EH (cell line): ENCODE results near the gene CDC5L.
"Not testable (repeated sequence)": the region's sequence is repeated elsewhere in the genome, so short reads cannot be mapped to it uniquely, and the experiment has no call there.

ENCODE experiments used
- DNase-seq: peaks from one replicate; pipeline ENCODE4 v3.0.0-alpha.2; 2015; ENCODE audit warnings: low read depth

The CDC5L gene

DNA sequence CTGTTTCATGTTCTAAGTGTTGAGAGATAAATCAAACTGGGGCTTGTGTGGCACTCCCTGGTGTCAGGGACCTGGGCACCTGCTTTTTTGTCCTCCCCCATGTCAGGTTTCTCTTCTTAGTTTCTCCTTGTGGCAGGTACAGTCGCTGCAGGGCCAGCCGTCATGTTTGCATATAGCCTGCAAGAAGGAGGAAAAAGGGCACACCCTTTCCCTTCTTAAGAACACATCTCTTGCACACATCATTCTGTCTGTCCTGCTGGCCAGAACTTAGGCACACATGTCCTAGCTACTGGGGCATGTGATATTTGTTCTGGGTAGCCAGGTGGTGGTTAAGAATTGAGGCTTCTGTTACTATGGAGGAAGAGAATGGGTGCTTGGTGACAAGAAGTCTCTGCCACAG is 27.9 kb downstream of the CDC5L start:
- no peak for DNase-seq

DNA sequence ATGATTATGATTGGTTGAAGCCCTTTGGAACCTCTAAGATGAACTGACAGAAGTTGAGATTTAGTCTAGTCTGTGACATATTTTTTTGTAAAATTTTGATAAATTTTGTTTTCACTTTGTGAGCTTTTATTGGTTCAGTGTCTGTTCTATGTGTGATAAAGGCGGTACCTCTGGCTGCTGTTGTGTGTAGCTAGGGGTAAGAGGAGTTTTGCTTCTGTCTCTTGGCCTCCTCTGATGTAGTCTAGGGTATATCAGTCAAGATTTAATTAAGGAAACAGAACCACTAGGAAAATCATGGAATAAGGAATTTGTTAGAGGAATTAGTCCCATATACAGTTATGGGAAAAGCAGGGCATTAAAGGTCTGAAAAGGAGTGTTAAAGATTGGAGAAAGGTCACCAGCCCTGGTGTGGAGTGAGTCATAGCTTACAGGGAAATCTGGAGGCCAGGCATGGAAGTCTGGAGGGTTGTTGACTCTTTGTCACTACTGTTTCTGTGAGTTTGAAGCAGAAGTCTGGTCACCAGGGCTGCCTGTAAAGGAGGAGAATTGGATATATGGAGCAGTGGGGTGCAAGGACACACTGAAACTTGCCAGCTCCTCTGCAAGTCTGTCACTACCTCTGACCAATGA is 28.5 kb downstream of the CDC5L start:
- DNase-seq = peak; percentile 71

DNA sequence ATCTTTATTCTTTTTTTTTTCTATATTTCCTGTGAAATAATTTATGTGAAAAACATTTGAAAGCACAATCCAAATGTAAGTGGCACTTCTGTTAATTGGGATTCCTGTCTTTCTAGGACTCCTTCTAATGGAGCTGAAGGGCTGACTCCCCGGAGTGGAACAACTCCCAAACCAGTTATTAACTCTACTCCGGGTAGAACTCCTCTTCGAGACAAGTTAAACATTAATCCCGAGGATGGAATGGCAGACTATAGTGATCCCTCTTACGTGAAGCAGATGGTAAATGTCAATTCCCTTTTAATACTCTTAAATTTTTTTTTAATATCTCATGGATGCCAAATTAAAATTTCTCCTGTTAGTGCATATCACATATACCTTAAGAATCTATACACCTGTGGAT is 35.0 kb downstream of the CDC5L start:
- no peak for DNase-seq

DNA sequence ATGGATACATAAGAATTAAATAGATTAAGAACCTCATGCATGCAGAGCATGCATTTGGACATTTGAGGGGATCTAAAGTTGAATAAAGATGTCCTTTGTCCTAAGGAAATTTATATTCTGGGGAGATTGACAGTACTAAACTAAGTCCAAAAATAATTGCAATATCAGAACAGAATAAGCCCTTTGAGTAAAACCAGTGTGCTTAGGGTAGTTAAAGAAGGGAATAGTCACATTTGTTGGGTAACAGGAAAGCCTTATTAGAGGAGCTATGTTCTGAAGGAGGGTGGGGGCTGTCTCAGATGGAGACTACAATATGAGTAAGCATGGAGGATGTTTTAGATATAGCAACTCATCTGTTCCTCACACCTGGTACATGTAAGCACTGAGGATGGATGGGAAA is 35.8 kb downstream of the CDC5L start:
- DNase-seq = no peak

DNA sequence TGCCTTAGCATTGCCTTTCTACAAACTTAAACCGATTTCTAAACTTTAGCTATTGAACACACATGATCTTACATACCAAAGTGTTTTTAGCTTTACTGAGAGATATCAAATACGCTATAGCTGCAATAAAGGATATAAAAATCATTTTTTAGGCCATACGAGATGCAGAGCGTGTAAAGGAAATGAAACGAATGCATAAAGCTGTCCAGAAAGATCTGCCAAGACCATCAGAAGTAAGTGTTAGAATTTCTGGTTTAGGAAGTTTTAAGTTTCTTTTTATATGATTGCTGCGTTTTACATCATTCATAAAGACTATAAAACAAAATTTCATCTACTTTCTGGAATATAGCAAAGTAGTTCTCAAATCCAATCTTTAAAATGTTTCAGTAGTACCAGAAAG is 38.4 kb downstream of the CDC5L start:
- DNase-seq = no peak

DNA sequence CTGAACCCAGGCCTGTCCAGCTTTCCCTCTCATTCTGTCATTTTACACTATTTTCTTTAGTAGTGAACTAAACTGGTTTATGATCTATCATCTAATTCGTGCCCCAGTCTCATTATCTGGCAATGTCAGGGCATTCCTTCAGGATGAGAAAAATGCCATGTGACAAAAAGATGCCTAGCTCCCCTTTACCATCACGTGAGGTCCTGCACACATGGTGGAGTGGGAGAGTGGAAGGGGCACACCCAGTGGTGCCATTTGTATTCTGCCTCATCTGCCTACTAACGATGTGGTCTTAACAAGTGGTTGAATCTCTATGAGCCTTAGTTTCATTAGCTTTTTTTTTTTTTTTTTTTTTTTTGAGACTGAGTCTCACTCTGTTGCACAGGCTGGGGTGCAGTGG is 41.2 kb downstream of the CDC5L start:
- DNase-seq = peak; percentile 61

DNA sequence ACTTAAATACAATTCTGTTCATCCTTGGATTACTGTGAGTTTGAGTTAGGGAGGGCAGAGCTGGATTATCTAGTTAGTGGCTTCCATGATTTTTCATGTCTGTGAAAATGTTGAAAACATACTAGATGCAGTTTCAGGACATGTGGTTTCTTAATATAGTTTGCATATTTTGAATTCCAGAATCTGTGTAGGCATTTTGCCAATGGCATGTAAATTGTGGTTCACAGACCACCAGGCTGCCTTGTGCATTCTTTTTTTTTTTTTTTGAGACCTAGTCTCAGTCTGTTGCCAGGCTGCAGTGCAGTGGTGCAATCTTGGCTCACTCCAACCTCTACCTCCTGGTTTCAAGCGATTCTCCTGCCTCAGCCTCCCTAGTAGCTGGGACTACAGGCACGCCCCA is 42.8 kb downstream of the CDC5L start:
- peak; percentile 71 for DNase-seq

DNA sequence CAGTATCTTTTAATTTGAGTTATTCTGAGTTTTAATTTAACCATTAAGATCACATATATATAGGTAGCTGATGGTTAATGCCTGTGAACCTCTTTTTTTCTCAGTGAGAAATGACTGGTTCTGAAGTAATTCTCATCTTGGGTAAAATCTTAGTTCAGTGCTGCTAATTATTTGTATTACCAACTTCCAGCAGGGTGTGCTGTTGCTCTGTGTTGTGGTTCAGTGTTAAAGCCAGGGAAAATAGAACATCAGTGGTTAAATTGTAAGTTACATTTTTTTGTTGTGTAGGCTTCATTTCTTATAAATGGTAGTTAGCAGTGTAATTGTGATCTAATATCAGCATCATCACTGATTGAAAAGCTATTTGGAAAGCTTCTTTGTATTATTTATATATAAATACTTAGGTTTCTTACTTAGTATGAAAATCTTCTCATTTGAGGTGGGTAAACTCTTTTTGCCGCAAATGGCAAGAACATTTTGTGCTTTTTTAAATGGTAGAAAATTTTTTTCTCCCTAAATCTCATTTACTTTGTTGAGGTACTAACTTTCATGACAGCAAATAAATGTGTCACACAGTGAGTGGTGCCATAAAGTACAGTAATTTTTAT is 43.7 kb downstream of the CDC5L start:
- DNase-seq = peak; percentile 75

DNA sequence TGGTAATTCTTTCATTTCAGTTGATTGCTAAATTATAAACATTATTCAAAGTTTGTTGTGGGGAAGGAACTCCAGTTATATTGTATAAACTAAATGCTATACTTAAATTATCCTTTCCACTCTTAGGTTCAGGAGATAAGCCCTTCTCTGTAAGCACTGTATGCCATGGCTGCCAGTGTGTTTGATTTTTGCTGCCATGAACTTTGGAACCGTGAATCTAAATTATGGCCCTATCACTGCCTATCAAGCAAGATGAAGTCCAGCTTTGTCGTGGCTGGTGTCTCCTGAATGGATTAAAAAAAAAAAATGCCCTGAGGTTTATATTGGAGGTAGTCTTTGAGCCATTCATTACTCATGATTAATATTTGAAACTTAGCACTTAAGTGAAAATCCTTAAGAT is 44.7 kb downstream of the CDC5L start:
- no peak for DNase-seq

DNA sequence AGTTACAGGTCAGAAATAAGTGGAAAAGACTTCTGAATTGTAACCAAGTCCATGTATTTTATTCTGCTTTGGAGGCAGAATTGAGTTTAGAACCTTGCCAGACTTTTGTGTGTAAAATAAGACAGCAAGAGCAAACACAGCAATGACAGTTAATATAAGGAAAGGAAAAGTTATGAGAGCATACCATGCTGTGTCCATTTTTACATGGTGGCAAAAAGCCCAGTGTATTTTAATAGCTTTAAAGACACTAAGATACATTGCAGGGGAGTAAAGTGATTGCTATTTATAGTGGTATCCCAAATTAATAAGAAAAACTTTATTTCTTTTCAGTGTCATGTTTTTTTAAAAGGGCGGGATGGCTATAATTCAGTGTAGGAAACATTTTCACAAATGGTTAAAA is 45.2 kb downstream of the CDC5L start:
- DNase-seq = peak; percentile 26

DNA sequence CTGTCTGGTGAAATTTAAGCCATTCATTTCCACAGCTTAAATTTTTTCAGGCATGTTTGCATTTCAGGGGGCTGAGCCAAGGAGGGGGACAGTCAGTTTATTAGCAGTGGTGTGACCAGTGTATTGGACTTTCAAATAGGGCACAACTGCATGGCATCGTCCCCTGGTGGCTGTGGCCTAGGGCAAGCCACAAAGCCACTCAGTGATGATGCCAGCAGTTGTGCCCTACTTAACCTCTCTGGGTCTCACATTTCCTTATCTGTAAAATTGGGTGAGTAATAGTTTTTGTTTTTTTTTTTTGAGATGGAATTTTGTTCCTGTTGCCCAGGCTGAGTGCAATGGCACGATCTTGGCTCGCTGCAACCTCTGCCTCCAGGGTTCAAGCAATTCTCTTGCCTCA is 48.0 kb downstream of the CDC5L start:
- DNase-seq = no peak

DNA sequence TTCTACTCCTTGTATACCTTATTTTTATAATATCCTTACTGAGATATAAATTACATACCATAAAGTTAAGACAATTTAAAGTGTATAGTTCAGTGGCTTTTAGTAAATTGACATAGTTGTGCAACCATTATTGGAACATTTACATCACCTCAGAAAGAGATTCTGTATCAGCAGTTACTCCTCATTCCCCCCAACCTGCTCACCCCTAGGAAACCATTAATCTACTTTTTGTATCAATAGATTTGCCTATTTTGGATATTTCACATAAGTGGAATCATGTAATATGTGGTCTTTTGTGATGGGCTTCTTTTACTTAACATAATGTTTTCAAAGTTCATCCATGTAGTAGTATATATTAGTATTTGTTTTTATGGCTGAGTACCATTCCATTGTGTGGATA is 51.3 kb downstream of the CDC5L start:
- no peak for DNase-seq

DNA sequence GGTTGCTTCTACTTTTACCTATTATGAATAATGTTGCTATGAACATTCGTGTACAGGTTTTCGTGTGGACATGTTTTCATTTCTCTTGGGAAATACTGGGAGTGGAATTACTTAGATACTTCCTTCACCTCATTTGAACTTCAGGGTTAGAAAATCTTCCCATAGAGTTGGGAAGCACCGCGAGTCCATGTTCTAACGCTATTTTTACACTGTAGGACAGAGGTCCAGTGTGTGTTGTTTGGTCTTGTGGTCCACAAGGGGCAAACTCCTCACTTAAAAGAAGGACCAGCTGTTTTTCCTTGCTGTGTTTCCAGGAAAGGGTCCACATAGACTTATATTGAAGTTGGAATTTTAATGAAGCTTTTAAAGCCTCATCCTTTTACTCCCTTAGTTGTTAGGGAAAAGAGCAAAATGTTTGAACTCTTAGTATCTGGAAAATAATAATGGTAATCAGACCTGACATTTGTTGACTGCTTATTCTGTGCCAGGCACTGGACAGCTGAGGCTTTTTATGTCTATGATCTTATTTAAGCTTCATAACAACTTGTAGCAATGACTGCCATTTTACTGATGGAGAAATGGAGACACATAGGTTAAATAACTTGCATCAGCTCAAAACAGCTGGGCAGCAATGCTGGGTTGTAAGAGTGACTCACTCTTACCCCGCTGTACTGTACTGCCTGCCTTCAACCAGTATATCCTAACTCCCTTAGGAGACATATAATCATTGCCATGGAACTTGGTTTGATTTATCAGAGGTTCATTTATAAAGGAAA is 52.0 kb downstream of the CDC5L start:
- peak; percentile 61 for DNase-seq

DNA sequence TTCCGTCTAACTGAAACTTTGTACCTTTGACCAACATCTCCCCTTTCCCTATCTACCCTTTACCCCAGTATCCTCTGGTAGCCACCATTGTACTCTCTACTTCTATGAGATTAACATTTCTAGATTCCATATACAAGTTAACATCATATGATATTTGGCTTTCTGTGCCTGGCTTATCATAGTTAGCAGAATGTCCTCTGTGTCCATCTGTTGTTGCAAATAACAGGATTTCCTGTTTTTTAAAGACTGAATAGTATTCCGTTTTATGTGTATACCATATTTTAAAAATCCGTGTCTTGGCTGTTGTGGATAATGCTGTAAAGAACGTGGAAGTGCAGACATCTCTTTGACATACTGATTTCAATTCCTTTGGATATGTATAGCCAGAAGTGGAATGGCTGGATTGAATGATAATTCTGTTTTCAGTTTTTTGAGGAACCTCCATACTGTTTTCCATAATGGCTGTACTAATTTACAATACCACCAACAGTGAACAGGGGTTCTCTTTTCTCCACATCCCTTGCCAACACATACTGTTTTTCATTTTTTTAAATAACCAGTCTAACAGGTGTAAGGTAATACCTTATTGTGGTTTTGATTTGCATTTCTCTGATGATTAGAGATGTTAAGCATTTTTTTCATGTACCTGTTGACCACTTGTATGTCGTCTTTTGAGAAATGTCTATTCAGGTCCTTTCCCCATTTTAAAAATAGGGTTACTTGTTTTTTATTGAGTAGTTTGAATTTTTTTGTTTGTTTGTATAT is 53.8 kb downstream of the CDC5L start:
- DNase-seq = no peak

DNA sequence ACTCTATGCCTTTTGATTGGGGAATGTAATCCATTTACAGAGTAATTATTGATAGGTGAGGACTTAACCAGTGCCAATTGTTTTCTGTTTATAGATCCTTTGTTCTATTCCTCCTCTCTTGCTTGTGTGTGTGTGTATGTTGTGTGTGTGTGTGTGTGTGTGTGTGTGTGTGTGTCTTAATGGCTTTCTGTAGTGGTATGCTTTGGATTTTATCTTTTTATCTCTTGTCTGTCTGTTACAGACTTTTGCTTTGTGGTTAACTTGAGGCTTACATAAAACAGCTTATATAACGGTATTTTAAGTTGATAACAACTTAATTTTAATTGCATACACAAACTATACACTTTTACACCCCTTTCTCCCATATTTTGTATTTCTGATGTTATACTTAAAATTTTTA is 54.7 kb downstream of the CDC5L start:
- no peak for DNase-seq

DNA sequence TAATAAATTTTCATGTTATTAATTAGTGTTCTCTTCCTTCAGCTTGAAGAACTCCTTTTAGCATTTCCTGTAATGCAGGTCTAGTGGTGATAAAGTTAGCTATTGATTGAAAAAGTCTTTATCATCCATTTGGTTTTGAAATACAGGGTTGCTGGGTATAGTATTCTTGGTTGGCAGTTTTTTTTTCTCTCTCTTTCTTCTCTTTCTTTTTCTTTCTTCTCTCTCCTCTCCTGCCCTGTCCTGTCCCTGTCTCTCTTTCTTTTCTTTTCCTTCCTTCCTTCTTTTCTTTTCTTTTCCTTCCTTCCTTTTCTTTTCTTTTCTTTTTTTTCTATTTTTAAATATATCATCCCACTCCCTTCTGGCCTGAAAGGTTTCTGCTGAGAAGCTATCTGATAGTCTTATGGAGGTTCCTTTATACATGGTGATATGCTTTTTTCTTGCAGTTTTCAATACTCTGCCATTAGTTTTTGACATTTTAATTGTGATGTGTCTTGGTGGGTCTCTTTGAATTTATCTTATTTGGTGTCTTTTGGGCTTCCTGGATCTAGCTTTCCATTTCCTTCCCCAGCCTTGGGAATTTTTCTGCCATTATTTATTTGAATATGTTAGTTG is 55.4 kb downstream of the CDC5L start:
- no peak for DNase-seq

DNA sequence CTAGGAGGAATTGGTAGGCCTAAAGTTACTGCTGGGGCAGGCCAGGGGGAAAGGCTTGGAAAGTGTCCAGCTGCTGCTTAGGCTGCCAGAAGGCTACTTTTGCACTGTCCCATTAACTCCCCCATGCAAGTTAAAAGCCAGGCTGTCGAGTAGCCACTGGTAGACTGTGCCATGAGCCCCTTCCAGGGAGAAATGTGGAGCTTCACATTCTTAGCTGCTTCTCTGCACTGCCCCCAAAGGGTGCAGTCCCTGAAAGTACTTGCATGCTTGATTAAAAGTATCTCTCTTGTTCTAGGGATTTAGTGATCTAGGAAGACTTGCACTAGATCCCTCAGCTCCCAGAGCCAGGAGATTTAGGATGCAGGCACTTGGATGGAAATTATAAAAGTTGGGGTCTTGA is 57.3 kb downstream of the CDC5L start:
- DNase-seq = no peak

DNA sequence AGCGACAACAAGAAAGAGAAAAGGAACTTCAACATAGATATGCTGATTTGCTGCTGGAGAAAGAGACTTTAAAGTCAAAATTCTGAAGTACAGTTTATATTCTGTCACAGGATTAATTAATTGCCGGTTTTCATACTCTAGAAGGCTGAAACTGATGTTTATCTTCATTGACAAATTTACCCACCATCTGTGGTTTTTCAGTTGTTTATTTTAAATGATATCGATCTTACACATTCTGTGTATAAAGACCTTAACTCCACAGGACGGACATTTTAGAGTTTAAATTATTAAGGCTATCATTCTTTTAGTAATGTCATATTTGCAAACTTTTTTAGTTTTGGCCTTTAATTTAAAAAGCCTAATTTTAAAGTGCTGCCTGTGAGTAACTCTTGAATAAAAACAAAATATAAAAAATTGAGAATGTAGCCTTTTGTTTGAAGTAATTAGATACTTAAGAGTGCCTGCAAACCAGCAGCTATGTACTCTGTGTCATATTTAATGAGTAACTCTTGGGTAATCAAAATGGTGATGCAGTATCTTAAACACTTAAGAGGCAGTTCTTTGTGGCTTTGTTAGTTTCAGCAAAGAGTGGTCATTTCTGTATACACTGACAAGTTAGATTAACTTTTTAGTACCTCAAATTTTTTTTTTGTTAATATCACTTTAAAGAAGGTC is 59.3 kb downstream of the CDC5L start:
- DNase-seq = peak; percentile 89

DNA sequence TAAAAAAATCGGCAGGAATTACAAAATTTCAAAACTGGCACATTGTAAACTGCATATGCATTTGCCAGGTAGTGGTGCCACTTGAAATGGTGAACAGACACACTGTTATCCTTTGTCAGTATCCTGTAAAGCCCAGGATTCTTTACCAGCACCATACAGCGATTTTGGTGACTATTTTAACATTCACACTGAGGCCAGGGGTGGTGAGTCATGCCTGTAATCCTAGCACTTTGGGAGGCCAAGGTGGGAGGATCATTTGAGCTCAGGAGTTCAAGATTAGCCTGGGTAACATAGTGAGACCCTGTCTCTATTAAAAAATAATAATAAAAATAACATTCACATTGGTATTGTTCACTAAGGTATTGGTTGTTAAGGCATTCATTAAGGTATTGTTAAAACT is 61.7 kb downstream of the CDC5L start:
- not testable (repeated sequence) for DNase-seq

DNA sequence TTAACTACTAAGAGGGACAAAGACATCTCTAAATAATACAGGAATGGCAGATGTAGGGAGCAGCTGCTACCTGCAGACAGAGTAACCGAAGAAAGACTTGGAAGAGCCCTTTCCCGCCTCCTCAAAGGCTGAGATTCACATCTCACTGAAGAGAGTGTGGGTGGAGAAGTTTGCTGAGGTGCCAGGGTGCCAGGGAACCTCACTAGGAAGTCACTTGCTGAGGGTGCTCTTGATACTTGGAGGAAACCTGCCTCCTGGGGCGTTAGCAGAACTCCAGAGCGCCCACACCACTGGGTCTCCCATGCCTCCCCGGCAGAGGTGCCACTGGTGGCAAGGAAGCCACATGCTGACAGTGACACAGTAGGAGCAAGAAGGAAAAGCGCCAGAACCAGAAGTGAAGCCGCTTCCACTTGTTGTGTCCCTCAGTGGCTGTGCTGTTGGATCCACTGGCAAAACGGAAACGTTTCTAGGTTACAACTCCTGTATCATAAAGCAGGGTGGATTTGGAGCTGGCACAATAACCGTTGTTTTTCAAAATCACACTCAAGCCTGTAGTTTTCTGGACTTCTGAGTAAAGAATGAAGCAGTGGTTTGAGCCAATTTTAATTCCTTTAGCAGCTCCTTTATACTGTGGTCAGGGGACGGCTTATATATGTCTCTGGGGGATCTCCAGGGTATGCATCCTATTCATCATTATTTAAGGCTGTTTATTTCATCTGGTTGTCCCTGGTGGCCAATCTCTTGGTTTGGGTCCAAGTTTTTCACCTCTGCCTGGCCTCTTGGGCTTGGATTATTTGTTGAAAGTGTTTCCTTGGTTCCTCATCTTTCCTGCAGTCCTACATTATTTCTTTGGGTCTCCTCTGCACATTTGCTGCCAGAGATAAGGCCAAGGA is 64.5 kb downstream of the CDC5L start:
- peak; percentile 21 for DNase-seq

DNA sequence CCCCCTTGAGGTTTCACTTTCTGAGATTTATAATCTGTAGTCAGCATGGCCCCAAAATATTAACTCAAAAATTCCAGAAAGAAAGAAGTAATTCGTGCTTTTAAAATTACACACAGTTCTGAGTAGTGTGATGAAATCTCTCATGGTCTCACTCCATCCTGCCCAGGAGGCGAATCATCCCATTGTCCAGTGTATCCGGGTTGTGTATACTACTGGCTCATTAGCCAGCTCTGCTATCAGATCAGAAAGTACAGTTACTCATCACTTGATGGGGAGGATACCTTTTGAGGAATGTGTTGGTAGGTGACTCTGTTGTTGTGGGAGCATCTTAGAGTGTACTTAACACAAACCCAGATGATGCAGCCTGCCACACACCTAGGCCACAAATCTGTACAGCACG is 65.2 kb downstream of the CDC5L start:
- DNase-seq = peak; percentile 79
